ENCODE data around the gene DGKD.

The DGKD gene

DNA sequence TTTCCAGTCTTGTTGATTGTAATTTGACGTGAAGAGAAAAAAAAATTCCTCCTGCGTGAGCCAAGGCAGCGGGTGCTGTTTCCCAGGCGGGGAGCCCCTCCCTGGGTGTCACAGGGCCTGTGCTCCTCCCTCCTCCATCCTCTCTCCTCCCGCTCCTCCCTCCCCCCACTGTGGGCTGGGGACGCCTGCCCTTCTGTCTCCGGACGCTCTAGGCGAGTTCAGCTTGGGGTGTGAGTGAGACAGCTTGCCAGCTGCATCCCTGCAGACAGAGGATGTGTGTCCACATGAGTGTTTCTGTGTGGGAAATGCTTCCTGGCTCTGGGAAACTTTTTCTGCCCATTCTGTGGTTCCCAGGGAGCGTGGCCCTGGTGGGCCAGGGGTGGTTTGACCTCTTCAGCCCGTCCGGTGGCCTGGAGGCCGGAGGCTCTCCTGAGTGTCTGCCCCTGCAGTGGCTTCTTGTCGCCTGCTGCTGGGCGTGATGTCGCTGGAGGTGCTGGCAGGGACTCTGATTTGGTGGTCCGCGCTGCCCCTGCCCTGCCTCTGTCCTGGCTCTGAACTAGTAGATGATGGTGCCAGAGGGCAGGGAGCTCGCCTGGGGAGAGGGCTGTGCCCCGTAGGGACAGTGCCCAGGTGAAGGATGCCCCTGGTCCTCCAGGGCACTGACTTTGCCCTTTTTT is 115.9 kb downstream of the DGKD start:
- Histone ChIP-seq H3K9me3 (ENCODE audit: control insufficient read depth in 1 of 2, low read length in 2 of 2) (no peaks in the 10 kb centered on the region), H3K4me3 (ENCODE audit: low read depth in 1 of 2, low read length in 2 of 2) (no peak overlapping the region), H3K27me3 (ENCODE audit: control insufficient read depth in 1 of 2, insufficient read depth in 2 of 2, low read length in 2 of 2) (no peaks in the 10 kb centered on the region), H3K27ac (ENCODE audit: low read depth, low read length) (peak overlapping the region; percentile 36), H3K9ac (ENCODE audit: low read depth in 1 of 2, low read length in 2 of 2) (peak overlapping the region in 1 of 2 donors; percentile 25), H3K36me3 (ENCODE audit: control insufficient read depth in 1 of 2, insufficient read depth in 2 of 2, low read length in 2 of 2) (peaks cover 35 to 66% of the 10 kb centered on the region in 2 donors), H3K4me1 (ENCODE audit: control insufficient read depth in 1 of 2, insufficient read depth in 2 of 2, low read length in 2 of 2) (peaks cover 4 to 10% of the 10 kb centered on the region in 2 donors)

DNA sequence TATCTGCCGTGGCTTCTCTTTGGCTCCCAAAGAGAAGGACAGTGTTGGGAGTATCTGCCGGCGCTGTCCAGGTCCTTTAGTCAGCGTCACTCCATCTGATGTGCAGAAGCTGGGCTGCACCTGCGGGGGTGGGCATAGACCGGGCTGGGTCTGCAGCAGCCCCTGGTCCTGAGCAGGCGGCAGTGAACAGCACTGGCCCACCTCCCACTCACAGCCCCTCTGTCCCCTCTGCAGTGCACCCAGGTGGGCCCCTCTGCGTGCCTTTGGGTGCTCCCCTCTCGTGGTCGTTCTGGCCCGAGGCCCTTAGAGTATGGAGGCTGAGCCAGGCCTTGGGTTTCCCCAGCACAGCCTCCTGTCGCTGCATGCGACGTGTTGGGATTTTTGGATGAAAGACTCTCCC is 116.5 kb downstream of the DGKD start:
- peaks cover 4 to 10% of the 10 kb centered on the region in 2 donors for H3K4me1 ChIP-seq (ENCODE audit: control insufficient read depth in 1 of 2, insufficient read depth in 2 of 2, low read length in 2 of 2)
- H3K4me3 ChIP-seq (ENCODE audit: low read depth in 1 of 2, low read length in 2 of 2), result no peak overlapping the region
- no peaks in the 10 kb centered on the region for H3K27me3 ChIP-seq (ENCODE audit: control insufficient read depth in 1 of 2, insufficient read depth in 2 of 2, low read length in 2 of 2)
- H3K9ac ChIP-seq (ENCODE audit: low read depth in 1 of 2, low read length in 2 of 2), result no peak overlapping the region
- no peak overlapping the region for H3K27ac ChIP-seq (ENCODE audit: low read depth, low read length)
- peaks cover 35 to 68% of the 10 kb centered on the region in 2 donors for H3K36me3 ChIP-seq (ENCODE audit: control insufficient read depth in 1 of 2, insufficient read depth in 2 of 2, low read length in 2 of 2)
- no peaks in the 10 kb centered on the region for H3K9me3 ChIP-seq (ENCODE audit: control insufficient read depth in 1 of 2, low read length in 2 of 2)

DNA sequence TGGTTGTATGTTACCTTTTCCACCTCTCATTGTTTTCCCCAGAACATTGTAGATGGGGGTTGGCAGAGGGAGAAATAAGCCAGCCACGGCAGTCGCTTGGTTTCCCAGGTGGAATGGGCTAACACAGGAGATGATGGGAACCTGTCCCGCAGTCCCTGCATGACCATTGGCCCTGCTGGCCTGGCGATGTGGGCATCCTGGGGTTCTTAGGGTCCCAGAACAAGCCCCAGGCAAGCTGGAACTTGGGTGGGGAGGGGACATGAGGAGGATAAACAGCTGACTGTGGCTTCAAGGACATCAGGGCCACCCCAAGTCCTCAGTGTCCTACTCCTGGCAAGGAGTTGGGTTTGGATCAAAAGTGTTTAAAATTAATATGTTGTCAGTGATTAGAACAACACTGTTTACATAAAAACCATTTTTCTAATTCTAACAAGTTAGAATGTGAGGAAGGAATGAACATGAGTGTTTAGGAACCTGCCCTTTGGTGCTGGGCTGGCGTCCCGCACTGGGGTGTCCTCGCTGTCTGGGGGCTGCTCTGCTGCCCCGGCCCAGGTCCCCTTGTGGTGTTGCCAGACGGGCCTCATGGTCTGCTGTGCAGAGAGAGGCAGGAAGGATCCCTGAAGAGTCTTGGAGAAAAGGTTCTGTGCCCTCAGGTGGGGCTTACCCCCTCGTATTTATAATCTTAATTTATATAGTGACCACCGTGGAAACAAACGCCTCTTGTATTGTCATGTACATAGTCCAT is 117.2 kb downstream of the DGKD start:
- Histone ChIP-seq H3K27me3 (ENCODE audit: control insufficient read depth in 1 of 2, insufficient read depth in 2 of 2, low read length in 2 of 2) (no peaks in the 10 kb centered on the region), H3K4me3 (ENCODE audit: low read depth in 1 of 2, low read length in 2 of 2) (no peak overlapping the region), H3K9ac (ENCODE audit: low read depth in 1 of 2, low read length in 2 of 2) (no peak overlapping the region), H3K9me3 (ENCODE audit: control insufficient read depth in 1 of 2, low read length in 2 of 2) (no peaks in the 10 kb centered on the region), H3K4me1 (ENCODE audit: control insufficient read depth in 1 of 2, insufficient read depth in 2 of 2, low read length in 2 of 2) (peaks cover 4 to 10% of the 10 kb centered on the region in 2 donors), H3K27ac (ENCODE audit: low read depth, low read length) (no peak overlapping the region), H3K36me3 (ENCODE audit: control insufficient read depth in 1 of 2, insufficient read depth in 2 of 2, low read length in 2 of 2) (peaks cover 31 to 69% of the 10 kb centered on the region in 2 donors)

DNA sequence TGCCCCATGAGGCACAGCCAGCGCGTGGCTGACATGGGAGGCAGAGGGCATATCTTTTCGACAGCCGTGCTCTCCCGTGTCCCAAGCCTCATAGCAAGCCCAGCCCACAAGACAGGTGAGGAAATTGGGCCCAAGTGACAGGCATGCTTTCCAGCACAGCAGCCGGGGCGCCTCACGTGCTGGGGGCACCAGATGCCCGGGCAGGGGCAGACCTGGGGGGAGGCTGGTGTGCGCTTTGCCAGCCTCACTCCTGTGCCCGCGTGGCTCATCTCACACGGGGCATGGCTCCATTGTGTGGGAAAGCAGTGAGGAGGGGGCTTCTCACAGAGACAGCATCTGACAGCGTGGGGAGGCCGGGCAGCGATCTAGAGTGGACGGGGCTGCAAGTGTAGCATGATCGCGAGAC is 119.1 kb downstream of the DGKD start:
- Histone ChIP-seq H3K4me3 (ENCODE audit: low read depth in 1 of 2, low read length in 2 of 2) (no peak overlapping the region), H3K9me3 (ENCODE audit: control insufficient read depth in 1 of 2, low read length in 2 of 2) (no peaks in the 10 kb centered on the region), H3K36me3 (ENCODE audit: control insufficient read depth in 1 of 2, insufficient read depth in 2 of 2, low read length in 2 of 2) (peaks cover 25 to 64% of the 10 kb centered on the region in 2 donors), H3K4me1 (ENCODE audit: control insufficient read depth in 1 of 2, insufficient read depth in 2 of 2, low read length in 2 of 2) (peaks cover 4 to 10% of the 10 kb centered on the region in 2 donors), H3K27me3 (ENCODE audit: control insufficient read depth in 1 of 2, insufficient read depth in 2 of 2, low read length in 2 of 2) (no peaks in the 10 kb centered on the region), H3K9ac (ENCODE audit: low read depth in 1 of 2, low read length in 2 of 2) (no peak overlapping the region), H3K27ac (ENCODE audit: low read depth, low read length) (no peak overlapping the region)

DNA sequence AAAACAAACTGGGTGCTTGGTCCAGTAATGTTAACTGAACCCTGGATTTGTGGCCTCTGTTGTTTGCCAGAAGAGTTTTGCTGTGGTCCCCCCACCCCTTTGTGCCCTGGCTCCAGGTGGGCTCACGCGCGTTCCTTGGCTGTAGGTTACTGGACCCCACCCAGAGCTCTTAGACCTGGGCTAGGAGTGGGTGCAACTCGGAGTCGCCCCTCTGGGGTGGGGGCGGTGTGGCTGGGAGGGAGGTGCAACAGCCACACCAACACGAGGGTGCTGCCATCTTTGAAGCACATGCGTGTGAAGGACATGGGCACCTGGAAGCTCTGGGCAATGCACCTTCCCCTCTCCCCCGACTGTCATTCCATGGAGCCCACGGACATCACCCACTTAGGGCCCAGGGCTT is 119.6 kb downstream of the DGKD start:
- no peaks in the 10 kb centered on the region for H3K27me3 ChIP-seq (ENCODE audit: control insufficient read depth in 1 of 2, insufficient read depth in 2 of 2, low read length in 2 of 2)
- H3K9ac ChIP-seq (ENCODE audit: low read depth in 1 of 2, low read length in 2 of 2), result no peak overlapping the region
- H3K4me3 ChIP-seq (ENCODE audit: low read depth in 1 of 2, low read length in 2 of 2), result no peak overlapping the region
- H3K27ac ChIP-seq (ENCODE audit: low read depth, low read length), result peak overlapping the region; percentile 60
- H3K4me1 ChIP-seq (ENCODE audit: control insufficient read depth in 1 of 2, insufficient read depth in 2 of 2, low read length in 2 of 2), result peaks cover 4 to 10% of the 10 kb centered on the region in 2 donors
- H3K9me3 ChIP-seq (ENCODE audit: control insufficient read depth in 1 of 2, low read length in 2 of 2), result no peaks in the 10 kb centered on the region
- H3K36me3 ChIP-seq (ENCODE audit: control insufficient read depth in 1 of 2, insufficient read depth in 2 of 2, low read length in 2 of 2), result peaks cover 24 to 64% of the 10 kb centered on the region in 2 donors

DNA sequence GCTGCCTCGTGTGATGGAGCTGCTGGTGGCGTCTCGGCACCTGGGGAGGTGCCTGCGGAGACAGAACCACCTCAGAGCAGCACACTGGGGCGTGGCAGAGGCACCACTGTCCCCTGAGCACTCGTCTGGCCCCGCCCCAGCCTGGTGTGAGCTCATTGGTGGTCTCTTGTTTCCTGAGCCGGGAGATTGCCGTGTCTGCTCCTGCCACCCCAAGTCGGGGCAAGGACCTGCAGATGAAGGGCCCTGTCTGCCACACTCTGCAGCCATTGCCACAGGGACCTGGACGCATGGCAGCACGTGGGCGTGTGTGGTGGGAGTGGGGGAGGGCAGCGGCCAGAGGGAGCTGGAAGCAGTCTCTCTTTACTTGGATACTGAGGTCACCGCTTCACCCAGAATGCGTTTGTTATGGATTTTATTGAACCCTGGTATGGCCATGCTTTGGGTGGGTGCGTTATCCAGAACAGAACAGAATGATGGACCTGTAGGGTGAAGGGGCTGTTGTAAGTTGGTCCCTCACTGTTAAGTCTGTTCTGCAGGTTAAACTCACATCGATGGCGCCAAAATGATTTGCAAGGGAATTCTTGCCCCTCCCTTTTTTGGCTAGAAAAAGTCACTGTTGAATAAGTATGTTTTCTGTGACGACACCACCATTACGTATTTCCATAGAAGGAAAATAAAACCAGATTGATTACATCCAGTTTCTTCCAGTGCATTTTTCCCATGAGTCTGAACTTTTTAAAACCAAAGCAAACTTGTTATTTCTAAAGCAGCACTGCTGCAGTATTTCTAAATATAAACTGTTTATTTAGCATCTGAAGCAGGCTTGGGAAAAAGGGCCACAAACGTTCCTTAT is 120.2 kb downstream of the DGKD start:
- H3K27ac ChIP-seq (ENCODE audit: low read depth, low read length), result peak overlapping the region; percentile 60
- peaks cover 21 to 61% of the 10 kb centered on the region in 2 donors for H3K36me3 ChIP-seq (ENCODE audit: control insufficient read depth in 1 of 2, insufficient read depth in 2 of 2, low read length in 2 of 2)
- H3K9ac ChIP-seq (ENCODE audit: low read depth in 1 of 2, low read length in 2 of 2), result no peak overlapping the region

DNA sequence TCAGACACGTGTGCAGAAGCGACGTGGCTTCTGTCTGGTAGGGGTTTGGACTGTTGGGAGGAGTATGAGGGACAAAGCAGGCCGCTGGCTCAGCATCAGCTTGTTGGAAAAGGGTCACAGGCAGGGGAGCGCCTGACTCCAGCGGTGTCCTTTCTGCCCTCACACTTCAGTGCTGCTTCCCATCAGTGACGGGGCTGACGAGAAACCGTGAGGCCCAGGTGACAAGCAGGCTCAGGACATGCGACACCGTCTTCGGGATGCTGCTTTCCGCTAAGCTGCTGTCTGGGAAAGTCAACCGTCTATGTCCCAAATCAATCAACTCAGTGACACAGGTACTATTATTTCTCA is 121.7 kb downstream of the DGKD start:
- H3K27ac ChIP-seq (ENCODE audit: low read depth, low read length), result no peak overlapping the region
- no peak overlapping the region for H3K9ac ChIP-seq (ENCODE audit: low read depth in 1 of 2, low read length in 2 of 2)
- no peaks in the 10 kb centered on the region for H3K9me3 ChIP-seq (ENCODE audit: control insufficient read depth in 1 of 2, low read length in 2 of 2)
- H3K4me3 ChIP-seq (ENCODE audit: low read depth in 1 of 2, low read length in 2 of 2), result no peak overlapping the region
- peaks cover 14 to 54% of the 10 kb centered on the region in 2 donors for H3K36me3 ChIP-seq (ENCODE audit: control insufficient read depth in 1 of 2, insufficient read depth in 2 of 2, low read length in 2 of 2)
- H3K4me1 ChIP-seq (ENCODE audit: control insufficient read depth in 1 of 2, insufficient read depth in 2 of 2, low read length in 2 of 2), result peaks cover 4% of the 10 kb centered on the region in 2 donors
- H3K27me3 ChIP-seq (ENCODE audit: control insufficient read depth in 1 of 2, insufficient read depth in 2 of 2, low read length in 2 of 2), result no peaks in the 10 kb centered on the region

More for the DNA sequence above, 120.2 kb downstream of the DGKD start:
- no peaks in the 10 kb centered on the region for H3K9me3 ChIP-seq (ENCODE audit: control insufficient read depth in 1 of 2, low read length in 2 of 2)
- H3K27me3 ChIP-seq (ENCODE audit: control insufficient read depth in 1 of 2, insufficient read depth in 2 of 2, low read length in 2 of 2), result no peaks in the 10 kb centered on the region
- H3K4me1 ChIP-seq (ENCODE audit: control insufficient read depth in 1 of 2, insufficient read depth in 2 of 2, low read length in 2 of 2), result peaks cover 4 to 10% of the 10 kb centered on the region in 2 donors
- H3K4me3 ChIP-seq (ENCODE audit: low read depth in 1 of 2, low read length in 2 of 2), result no peak overlapping the region

DNA sequence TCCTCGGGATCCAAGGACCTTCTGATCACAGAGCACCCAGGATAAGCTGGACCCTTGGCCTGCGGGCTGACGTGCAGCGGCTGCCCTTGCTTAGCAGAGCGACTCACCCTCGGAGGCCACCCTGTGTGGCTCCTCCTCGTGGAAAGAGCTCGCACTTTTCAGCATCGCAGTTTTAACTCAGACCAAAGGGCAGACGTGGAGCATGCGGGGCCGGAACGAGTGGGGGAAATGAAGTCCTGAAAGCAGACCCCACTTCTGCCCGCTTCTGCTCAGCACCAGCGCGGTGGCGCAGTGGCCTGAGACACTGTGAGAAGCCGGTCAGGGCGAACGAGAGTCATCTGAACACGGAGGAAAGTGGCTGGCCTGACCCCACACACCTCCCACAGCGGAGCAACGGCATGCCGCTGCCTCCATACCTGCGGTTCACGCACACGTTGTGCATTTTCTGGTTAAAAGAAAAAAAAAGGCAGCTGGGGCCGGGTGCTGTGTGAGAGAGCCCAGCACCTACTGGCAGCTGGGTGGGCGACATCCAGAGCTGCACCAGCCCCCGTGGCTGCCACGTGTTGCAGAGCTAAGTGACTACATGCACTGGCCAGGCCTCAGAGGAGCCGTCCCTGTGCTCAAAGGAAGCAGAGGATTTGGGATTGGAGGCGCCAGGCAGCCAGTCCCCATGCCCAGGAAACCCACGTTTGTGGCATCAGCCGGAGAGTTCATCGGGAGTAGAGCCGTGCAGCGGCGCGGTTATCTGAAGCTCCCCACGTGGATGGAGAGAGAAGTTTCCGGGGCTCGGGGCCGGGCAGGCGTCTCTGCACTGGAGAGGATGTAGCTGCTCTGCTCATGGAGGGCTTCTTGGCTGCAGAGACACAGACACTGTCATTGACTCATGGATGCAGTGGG is 122.6 kb downstream of the DGKD start:
- no peak overlapping the region for H3K9ac ChIP-seq (ENCODE audit: low read depth in 1 of 2, low read length in 2 of 2)
- H3K27me3 ChIP-seq (ENCODE audit: control insufficient read depth in 1 of 2, insufficient read depth in 2 of 2, low read length in 2 of 2), result no peaks in the 10 kb centered on the region
- H3K27ac ChIP-seq (ENCODE audit: low read depth, low read length), result no peak overlapping the region
- H3K4me3 ChIP-seq (ENCODE audit: low read depth in 1 of 2, low read length in 2 of 2), result no peak overlapping the region
- H3K4me1 ChIP-seq (ENCODE audit: control insufficient read depth in 1 of 2, insufficient read depth in 2 of 2, low read length in 2 of 2), result peaks cover 4% of the 10 kb centered on the region in 2 donors
- peaks cover 14 to 58% of the 10 kb centered on the region in 2 donors for H3K36me3 ChIP-seq (ENCODE audit: control insufficient read depth in 1 of 2, insufficient read depth in 2 of 2, low read length in 2 of 2)
- no peaks in the 10 kb centered on the region for H3K9me3 ChIP-seq (ENCODE audit: control insufficient read depth in 1 of 2, low read length in 2 of 2)

DNA sequence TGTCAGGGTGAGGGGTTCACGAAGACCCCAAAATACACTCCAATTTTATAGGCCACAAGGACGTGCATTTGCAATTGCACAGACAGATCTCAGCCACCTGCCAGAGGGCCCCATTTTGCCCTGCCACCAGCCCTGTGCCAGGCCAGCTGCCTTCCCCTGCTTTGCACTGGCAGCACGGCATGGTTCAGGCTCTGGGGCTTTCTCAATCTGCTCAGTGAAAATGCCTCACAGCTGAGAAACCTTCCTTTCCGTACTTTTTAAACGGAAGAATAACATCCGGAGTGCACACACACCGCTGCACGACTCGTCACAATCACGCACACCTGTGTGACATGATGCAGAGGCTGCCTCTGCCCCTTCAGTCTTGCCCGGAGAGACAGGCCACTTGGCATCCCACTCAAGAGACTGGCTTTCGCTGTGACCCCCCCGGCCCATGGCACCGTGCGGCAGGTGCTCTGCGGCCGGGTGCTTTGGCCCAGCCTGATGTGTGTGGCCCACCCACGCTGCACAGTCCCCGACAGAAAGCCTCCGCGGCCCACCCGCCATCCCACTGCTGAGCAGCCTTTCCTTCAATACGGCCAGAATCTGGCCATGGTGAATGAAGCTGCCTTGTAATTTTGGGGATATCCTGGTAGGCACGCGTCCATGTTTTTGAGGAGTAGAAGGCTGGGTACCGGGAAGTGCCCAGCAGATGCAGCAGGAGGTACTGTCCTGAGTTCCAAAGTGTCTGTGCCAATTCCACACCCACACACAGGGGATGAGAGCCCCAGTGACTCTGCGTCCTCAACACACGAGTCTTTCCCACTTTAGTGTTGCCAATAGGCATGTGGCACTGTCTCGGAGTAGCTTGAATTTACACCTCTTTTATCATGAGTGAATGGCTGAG is 123.5 kb downstream of the DGKD start:
- Histone ChIP-seq H3K4me1 (ENCODE audit: control insufficient read depth in 1 of 2, insufficient read depth in 2 of 2, low read length in 2 of 2) (peaks cover 4% of the 10 kb centered on the region in 2 donors), H3K36me3 (ENCODE audit: control insufficient read depth in 1 of 2, insufficient read depth in 2 of 2, low read length in 2 of 2) (peaks cover 17 to 53% of the 10 kb centered on the region in 2 donors), H3K4me3 (ENCODE audit: low read depth in 1 of 2, low read length in 2 of 2) (no peak overlapping the region), H3K9ac (ENCODE audit: low read depth in 1 of 2, low read length in 2 of 2) (no peak overlapping the region), H3K27ac (ENCODE audit: low read depth, low read length) (no peak overlapping the region), H3K9me3 (ENCODE audit: control insufficient read depth in 1 of 2, low read length in 2 of 2) (no peaks in the 10 kb centered on the region), H3K27me3 (ENCODE audit: control insufficient read depth in 1 of 2, insufficient read depth in 2 of 2, low read length in 2 of 2) (no peaks in the 10 kb centered on the region)
